Measurements from ENCODE around the gene ANXA8L1. TPM values are rescaled to one million over a fixed set of nuclear protein-coding genes. Genes with fewer than 3 reads are reported as not detected.

Gene ANXA8L1
- total RNA-seq, 3 donors from 2014 or later: not detected

Other genes with a start within 250 kb of the ANXA8L1 start
- not detected for gene ANTXRL, start 88.8 kb upstream of the ANXA8L1 start, total RNA-seq
- gene NPY4R, start 90.2 kb downstream of the ANXA8L1 start, total RNA-seq: 10 to 100 TPM; 11.2 to 25.3 (median 18.9) TPM
- 10 to 100 TPM; 17.2 to 58.7 (median 40.7) TPM for gene GPRIN2, start 180.9 kb downstream of the ANXA8L1 start, total RNA-seq
- 1 to 10 TPM; 1.4 to 3.2 (median 2.3) TPM for gene SYT15, start 203.4 kb downstream of the ANXA8L1 start, total RNA-seq